ENCODE data around the gene OGDH.
"Not testable (repeated sequence)": the region's sequence is repeated elsewhere in the genome, so short reads cannot be mapped to it uniquely, and the experiment has no call there.

OGDH gene

GRCh38 chr7:44572771-44573170 lies 33.7 kb upstream of the OGDH start:
- H3K4me1 Mint-ChIP-seq (ENCODE audit: low read depth) = peaks cover 33% of the 10 kb centered on the region
- peak overlapping the region; percentile 94 for H3K4me3 Mint-ChIP-seq
- H3K27me3 Mint-ChIP-seq (ENCODE audit: low read depth) = no peaks in the 10 kb centered on the region
- H3K9me3 Mint-ChIP-seq = no peaks in the 10 kb centered on the region
- peaks cover 53% of the 10 kb centered on the region for H3K36me3 Mint-ChIP-seq (ENCODE audit: low read depth)
- peak overlapping the region; percentile 95 for H3K27ac Mint-ChIP-seq

DNA sequence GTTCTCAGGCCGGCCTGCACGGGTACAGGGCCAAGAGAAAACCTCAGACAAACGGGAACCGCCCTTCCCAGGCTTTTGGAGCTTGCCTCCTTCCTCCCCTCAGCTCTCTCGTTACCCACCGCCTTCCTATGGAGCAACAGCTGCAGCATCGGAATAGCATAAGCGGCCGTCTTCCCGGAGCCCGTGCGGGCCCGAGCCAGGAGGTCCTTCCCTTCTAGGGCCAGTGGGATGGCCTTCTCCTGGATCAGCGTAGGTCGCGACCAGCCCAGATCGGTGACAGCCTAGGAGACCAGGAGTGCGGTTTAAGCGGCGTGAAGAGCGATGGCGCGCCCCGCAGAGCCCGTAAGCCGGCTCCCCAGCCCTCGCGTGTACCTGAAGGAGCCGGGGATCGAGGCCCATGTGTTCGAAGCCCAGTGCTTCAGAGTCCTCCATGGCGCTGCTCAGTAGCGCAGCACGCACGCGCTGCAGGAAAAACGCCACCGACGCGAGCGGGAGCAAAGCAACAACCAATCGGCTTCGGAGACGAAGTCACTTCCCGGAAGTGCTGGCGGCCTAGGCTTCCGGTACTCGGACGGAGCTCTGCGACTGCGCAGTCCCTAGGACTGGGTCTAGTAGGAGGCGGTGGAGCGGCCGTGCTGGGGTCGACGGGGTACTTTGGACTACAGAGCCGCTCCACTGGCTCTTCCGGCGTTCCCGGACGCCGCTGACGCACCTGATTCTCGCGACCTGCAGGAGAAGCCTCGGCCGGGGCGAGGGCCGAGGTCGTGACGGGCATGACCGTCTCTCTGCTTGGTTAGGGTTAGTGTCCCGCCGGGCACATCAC lies 32.8 kb upstream of the OGDH start, which contains the start of gene DDX56:
TSS of gene DDX56 (minus strand) at position 445 of the 823 bp plus-strand sequence. CDS start at position 432, 13 bp downstream.
- Mint-ChIP-seq H3K27ac (peak within 1 kb of the TSS; percentile 95), H3K9me3 (no peaks in the 10 kb centered on the region), H3K4me3 (peak within 1 kb of the TSS; percentile 94), H3K36me3 (ENCODE audit: low read depth) (peaks cover 53% of the 10 kb centered on the region), H3K27me3 (ENCODE audit: low read depth) (no peaks in the 10 kb centered on the region), H3K4me1 (ENCODE audit: low read depth) (peaks cover 36% of the 10 kb centered on the region)

- H3K36me3 Mint-ChIP-seq (ENCODE audit: low read depth) = peaks cover 53% of the 10 kb centered on the region
- H3K4me1 Mint-ChIP-seq (ENCODE audit: low read depth) = peaks cover 38% of the 10 kb centered on the region
These were observed 32.0 kb upstream of the OGDH start for GRCh38 chr7:44574287-44574872.

DNA sequence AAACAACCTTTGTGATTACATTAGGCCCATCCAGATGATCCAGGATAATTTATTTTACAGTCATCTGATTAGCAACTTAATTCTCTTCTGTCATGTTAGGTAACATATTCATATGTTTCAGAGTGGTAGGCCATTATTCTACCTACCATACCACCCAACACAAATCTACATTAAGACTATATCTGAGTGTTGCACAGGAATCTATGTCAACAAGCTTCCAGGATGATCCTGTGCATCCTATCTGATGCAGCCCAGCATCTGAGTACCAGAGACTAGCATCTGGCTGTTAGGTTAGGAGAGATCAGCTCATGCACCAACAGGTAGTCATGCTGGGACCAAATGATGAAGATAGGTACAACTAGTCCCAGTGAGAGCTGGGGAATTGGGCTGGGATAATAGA lies 31.4 kb upstream of the OGDH start:
- peaks cover 53% of the 10 kb centered on the region for H3K36me3 Mint-ChIP-seq (ENCODE audit: low read depth)
- peak overlapping the region; percentile 94 for H3K4me3 Mint-ChIP-seq
- H3K9me3 Mint-ChIP-seq = no peaks in the 10 kb centered on the region
- no peaks in the 10 kb centered on the region for H3K27me3 Mint-ChIP-seq (ENCODE audit: low read depth)
- H3K27ac Mint-ChIP-seq = peak overlapping the region; percentile 95
- H3K4me1 Mint-ChIP-seq (ENCODE audit: low read depth) = peaks cover 44% of the 10 kb centered on the region

More at GRCh38 chr7:44574287-44574872, 32.0 kb upstream of the OGDH start:
- H3K27ac Mint-ChIP-seq = peak overlapping the region; percentile 95
- no peaks in the 10 kb centered on the region for H3K9me3 Mint-ChIP-seq
- H3K4me3 Mint-ChIP-seq = peak overlapping the region; percentile 94
- H3K27me3 Mint-ChIP-seq (ENCODE audit: low read depth) = no peaks in the 10 kb centered on the region

DNA sequence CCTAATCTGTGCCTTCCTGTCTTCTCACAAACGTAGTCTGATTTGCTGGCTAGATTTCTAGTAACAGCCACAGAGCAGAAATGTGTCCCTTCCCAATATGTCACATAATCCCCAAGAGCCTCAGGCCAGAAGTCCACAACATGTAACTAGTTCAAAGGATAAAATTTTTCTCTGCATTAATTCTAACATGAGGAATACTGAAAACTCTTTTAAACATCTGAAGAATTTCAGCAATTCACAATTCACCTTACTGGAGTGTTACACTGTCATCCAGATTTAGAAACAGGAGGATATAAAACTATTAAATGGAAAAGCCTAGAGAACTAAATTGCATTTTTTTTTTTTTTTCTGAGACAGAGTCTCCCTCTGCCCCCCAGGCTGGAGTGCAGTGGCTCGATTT lies 30.2 kb upstream of the OGDH start:
- Mint-ChIP-seq H3K36me3 (ENCODE audit: low read depth) (peaks cover 50% of the 10 kb centered on the region), H3K4me1 (ENCODE audit: low read depth) (peaks cover 50% of the 10 kb centered on the region), H3K4me3 (peak overlapping the region; percentile 58), H3K9me3 (no peaks in the 10 kb centered on the region), H3K27me3 (ENCODE audit: low read depth) (no peaks in the 10 kb centered on the region), H3K27ac (peak overlapping the region; percentile 62)

- H3K9me3 Mint-ChIP-seq = no peaks in the 10 kb centered on the region
- peak overlapping the region; percentile 92 for H3K4me3 Mint-ChIP-seq
- peak overlapping the region; percentile 87 for H3K27ac Mint-ChIP-seq
- no peaks in the 10 kb centered on the region for H3K27me3 Mint-ChIP-seq (ENCODE audit: low read depth)
- H3K4me1 Mint-ChIP-seq (ENCODE audit: low read depth) = peaks cover 29% of the 10 kb centered on the region
- H3K36me3 Mint-ChIP-seq (ENCODE audit: low read depth) = peaks cover 25% of the 10 kb centered on the region
These were observed 25.2 kb upstream of the OGDH start for GRCh38 chr7:44580945-44581878.

- H3K4me3 Mint-ChIP-seq = peak within 1 kb of the TSS; percentile 92
- H3K36me3 Mint-ChIP-seq (ENCODE audit: low read depth) = peaks cover 24% of the 10 kb centered on the region
- peak within 1 kb of the TSS; percentile 87 for H3K27ac Mint-ChIP-seq
- no peaks in the 10 kb centered on the region for H3K27me3 Mint-ChIP-seq (ENCODE audit: low read depth)
- H3K4me1 Mint-ChIP-seq (ENCODE audit: low read depth) = peaks cover 28% of the 10 kb centered on the region
- H3K9me3 Mint-ChIP-seq = no peaks in the 10 kb centered on the region
These were observed 24.4 kb upstream of the OGDH start, which contains the start of gene TMED4 for GRCh38 chr7:44581879-44582603. TMED4 (minus strand) TSS chr7:44582231; CDS start chr7:44582206, 25 bp downstream.

GRCh38 chr7:44583146-44583865 lies 23.1 kb upstream of the OGDH start:
- Mint-ChIP-seq H3K9me3 (no peaks in the 10 kb centered on the region), H3K27me3 (ENCODE audit: low read depth) (no peaks in the 10 kb centered on the region), H3K27ac (peak overlapping the region; percentile 87), H3K36me3 (ENCODE audit: low read depth) (peaks cover 21% of the 10 kb centered on the region), H3K4me1 (ENCODE audit: low read depth) (peaks cover 34% of the 10 kb centered on the region), H3K4me3 (peak overlapping the region; percentile 92)

DNA sequence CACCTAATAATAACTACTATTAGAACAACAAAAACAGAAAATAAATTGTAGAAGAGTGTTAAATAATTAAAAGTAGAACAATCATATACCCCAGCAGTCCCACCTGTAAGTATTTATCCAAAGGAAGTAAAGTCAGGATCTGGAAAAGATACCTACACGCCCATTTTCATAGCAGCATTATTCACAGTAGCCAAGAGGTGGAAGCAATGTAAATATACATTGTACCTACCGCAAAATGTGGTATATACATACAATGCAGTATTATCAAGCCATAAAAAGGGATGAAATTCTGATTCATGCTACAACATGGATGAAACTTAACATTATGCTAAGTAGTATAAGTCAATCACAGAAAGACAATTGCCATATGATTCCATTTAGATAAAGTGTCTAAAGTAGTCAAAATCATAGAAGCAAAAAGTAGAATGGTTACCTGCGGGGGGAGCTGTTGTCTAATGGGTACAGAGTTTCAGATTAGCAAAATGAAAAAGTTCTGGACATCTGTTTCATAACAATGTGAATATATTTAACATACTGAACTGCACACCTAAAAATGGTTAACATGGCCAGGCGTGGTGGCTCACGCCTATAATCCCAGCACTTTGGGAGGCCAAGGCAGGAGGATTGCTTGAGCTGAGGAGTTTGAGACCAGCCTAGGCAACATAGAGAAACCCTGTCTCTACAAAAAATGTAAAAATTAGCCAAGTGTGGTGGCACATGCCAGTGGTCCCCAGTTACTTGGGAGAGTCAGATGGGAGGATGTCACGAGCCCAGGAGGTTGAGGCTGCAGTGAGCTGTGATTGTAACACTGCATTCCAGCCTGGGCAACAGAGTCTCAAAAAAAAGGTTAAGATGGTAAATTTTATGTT lies 18.4 kb upstream of the OGDH start:
- Mint-ChIP-seq H3K4me3 (no peak overlapping the region), H3K27ac (peak overlapping the region; percentile 9), H3K4me1 (ENCODE audit: low read depth) (peaks cover 15% of the 10 kb centered on the region), H3K36me3 (ENCODE audit: low read depth) (no peaks in the 10 kb centered on the region), H3K9me3 (no peaks in the 10 kb centered on the region), H3K27me3 (ENCODE audit: low read depth) (peaks cover 2% of the 10 kb centered on the region)

DNA sequence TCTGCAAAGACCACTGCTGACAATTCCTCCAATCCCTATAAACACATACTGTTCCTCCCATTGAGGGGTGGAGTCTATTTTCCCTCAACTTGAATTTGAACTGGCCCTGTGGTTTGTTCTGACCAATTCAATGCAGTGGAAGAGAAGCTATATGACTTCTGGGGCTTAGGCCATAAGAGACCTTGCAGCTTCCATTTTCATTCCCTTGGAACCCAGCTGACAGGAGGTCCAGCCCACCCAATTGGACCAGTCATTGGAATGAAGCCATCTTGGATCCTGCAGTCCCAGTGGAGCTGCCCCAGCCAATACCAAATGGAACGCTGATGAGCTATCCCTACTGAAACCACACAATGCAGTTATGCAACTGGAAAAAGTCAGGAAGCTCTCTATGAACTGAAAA lies 15.5 kb upstream of the OGDH start:
- no peaks in the 10 kb centered on the region for H3K9me3 Mint-ChIP-seq
- no peak overlapping the region for H3K27ac Mint-ChIP-seq
- H3K27me3 Mint-ChIP-seq (ENCODE audit: low read depth) = peaks cover 16% of the 10 kb centered on the region
- H3K36me3 Mint-ChIP-seq (ENCODE audit: low read depth) = no peaks in the 10 kb centered on the region
- H3K4me1 Mint-ChIP-seq (ENCODE audit: low read depth) = peaks cover 10% of the 10 kb centered on the region
- no peak overlapping the region for H3K4me3 Mint-ChIP-seq

DNA sequence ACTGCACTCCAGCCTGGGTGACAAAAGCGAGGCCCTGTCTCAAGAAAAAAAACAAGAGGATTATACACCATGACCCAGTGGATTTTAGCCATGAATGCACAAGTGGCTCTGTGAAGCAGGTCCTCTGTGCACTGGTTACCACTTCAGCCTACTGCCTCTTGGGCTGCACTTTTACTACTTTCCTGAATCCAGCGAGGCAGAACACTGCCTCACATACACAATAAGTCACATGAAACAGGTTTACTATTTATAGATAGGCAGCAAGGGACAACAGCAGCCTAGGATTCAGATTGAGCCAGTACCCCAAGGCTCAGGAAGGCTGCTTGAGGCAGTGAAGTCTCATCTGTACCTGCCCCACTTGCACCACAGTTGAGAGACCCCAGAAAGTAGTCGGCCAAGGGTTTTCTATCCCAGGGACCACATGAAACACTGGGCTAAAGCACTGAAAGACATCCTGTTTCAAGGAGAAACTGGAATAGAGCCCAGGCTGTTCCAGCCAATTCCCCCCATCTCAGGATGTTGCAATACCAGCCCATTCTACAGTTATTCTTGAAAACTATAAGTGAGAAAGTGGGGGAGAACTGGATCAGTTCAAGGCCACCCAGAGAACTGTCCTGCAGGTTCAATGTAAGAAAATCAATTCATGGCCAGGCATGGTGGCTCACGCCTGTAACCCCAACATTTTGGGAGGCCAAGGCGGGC lies 10.3 kb upstream of the OGDH start:
- peaks cover 25% of the 10 kb centered on the region for H3K27me3 Mint-ChIP-seq (ENCODE audit: low read depth)
- no peaks in the 10 kb centered on the region for H3K4me1 Mint-ChIP-seq (ENCODE audit: low read depth)

DNA sequence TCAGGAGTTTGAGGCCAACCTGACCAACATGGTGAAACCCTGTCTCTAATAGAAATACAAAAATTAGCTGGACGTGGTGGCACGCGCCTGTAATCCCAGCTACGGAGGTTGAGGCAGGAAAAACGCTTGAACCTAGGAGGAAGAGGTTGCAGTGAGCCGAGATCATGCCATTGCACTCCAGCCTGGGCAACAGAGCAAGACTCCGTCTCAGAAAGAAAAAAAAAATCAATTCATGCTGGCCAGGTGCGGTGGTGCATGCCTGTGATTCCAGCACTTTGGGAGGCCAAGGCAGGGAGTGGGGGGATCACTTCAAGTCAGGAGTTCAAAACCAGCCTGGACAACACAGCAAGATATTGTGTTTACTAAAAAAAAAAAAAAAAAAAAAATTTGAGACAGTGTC lies 9.2 kb upstream of the OGDH start:
- H3K4me1 Mint-ChIP-seq (ENCODE audit: low read depth); H3K9me3 Mint-ChIP-seq; H3K27ac Mint-ChIP-seq; H3K4me3 Mint-ChIP-seq; H3K36me3 Mint-ChIP-seq (ENCODE audit: low read depth): not testable (repeated sequence)
- H3K27me3 Mint-ChIP-seq (ENCODE audit: low read depth) = peaks cover 33% of the 10 kb centered on the region

More for the DNA sequence above, 10.3 kb upstream of the OGDH start:
- no peaks in the 10 kb centered on the region for H3K9me3 Mint-ChIP-seq
- H3K36me3 Mint-ChIP-seq (ENCODE audit: low read depth) = no peaks in the 10 kb centered on the region
- no peak overlapping the region for H3K4me3 Mint-ChIP-seq
- H3K27ac Mint-ChIP-seq = no peak overlapping the region
